Islet precursor cell (in vitro differentiated cells): ENCODE measurements around the gene SRSF4.
"Not testable (repeated sequence)": the region's sequence is repeated elsewhere in the genome, so short reads cannot be mapped to it uniquely, and the experiment has no call there.

ENCODE experiments used
- DNase-seq: peaks from one replicate; pipeline ENCODE4 v3.0.0-alpha.2; 2018

SRSF4 gene

GRCh38 chr1:29162476-29163138, 19.1 kb downstream of the SRSF4 start:
- no peak for DNase-seq

DNA sequence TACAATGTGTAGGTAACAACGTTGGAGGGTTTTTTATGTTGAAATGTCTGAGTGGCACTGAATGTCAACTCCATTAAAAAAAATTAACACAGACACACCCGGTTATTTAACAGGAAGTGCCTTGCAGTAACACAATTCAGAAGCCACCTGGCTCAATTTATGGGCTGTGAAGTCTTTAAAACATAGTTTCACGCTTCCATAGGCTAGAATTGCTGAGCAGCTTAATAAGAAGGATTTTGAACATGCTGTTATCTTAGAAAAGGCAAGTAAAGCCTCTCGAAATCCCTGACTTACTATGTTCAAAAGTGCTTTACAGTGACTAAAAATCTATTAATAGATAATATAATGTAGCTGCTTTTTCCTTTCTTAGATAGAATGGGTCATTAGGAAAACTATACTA, 19.7 kb downstream of the SRSF4 start:
- DNase-seq: no peak

GRCh38 chr1:29159773-29160172, 21.9 kb downstream of the SRSF4 start:
- DNase-seq: no peak

DNA sequence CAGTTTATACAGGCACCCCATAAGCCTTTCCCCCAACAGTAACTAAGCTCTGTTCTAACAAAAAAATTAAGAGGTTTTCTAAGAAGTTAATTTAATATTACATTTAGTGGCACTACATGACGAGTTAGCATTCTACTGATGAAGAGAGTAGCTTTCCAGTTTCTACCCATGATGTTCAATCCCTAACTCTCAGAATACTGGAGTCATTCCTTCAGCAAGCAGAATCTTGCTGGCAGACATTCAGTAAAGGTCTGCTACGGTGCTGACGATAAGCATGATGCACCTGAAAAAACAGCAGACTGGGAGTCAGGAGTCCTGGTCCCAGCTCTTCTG, 24.5 kb downstream of the SRSF4 start:
- no peak for DNase-seq

DNA sequence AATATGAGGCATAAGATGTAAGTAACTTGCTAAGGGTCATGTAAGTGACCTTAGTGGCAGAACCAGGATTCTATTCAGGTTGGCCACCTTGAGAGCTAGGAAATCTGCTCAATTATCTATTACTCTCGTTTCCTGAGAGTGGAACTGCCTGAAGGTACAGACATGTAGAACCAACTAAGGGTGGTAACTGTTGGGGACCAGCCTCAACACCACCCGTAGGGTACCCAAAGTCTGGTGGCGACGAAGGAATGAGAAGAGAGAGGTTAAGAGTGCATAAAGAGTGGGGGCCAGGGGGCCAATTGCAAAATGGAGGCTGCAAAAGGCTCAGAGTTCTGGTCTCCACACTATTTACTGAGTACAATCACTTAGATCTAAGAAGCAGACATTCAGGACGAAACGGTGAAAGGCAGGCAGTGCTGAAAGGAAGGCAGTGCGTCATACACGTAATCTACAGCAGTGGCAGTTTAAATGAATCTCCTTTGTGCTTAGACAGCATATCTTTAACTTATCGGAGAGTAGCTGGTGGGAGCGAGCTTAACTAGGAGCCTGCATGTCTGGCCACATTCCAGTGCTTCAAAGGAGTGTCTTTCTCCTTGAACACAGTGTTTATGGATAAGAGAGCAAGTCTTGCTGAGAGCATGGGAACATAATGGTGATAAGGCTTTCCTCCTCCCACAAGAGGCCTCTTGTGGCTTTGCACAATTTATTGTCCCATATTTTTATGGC, 25.0 kb downstream of the SRSF4 start:
- peak; percentile 95 for DNase-seq

GRCh38 chr1:29152046-29152805, 29.5 kb downstream of the SRSF4 start:
- no peak for DNase-seq

GRCh38 chr1:29150346-29150745, 31.4 kb downstream of the SRSF4 start:
- DNase-seq: not testable (repeated sequence)

GRCh38 chr1:29148656-29149491, 32.8 kb downstream of the SRSF4 start:
- DNase-seq: no peak

DNA sequence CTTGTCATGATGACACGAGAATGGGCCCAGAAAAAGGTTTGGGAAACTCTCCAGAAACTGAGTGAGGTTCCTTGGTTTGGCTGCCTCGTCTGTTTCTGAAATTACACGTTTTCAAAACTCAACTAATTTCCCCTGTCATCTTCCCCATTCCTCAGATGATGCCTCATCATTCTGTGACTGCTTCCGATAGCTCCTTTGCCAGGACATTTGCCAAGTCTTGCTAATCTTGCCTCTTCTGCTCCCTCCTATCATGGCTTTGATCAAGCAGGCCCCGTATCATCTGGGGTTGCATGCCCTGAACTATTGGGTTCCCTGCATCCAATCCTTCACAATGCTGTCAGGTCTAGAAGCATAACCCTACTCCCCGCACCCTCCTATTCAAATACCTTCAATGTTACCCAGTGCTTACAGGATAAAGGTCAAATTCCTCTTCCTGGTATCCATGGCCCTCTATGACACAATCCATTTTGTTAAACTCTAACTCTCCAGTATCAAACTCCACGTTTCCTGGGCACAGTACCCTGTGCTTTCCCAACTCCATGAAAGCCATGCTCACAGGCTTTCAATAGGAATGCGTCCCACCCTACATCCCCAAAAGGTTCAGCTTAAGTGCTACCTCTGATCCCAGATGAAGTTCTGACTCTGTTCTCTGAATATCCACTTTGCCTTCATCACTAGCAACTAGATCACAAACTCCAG, 35.8 kb downstream of the SRSF4 start:
- no peak for DNase-seq

- DNase-seq: no peak
Observed at GRCh38 chr1:29144178-29144577, 37.5 kb downstream of the SRSF4 start.

DNA sequence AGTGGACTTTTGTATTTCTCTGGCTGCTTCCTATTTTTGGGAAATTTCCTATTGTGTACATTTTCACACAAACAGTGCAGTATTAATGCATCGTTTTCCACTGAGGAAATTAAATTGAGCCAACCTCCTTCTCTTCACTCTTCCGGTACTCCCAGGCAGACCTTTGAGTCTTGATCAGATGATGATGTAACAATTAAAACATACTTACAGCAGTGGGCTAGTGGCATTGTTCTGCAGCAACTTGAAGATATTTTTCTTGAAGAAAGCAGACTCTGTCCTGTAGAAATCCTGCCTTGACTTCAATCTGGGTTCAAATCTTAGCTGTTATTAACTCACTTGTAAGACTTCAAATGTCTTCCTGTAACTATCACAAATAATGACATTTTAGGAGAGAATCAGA, 39.0 kb downstream of the SRSF4 start:
- no peak for DNase-seq

- DNase-seq: peak; percentile 50
Observed at GRCh38 chr1:29136391-29136915, 45.2 kb downstream of the SRSF4 start.

DNA sequence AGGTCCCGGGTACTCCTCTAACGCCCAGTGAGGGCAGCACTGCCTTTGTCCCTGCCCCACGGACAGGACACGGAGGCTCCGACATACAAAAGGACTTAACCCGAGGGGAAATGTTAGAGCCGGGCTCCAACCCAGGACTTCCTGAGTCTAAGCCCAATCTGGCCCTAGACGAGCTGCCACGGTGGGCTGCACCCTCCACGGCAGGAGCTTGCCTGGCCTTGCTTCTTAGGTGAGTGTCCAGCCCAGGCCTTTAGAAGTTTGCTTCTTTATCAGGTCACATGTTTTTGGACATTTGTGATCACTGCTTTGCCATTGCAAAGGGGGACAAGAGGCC, 47.0 kb downstream of the SRSF4 start:
- peak; percentile 52 for DNase-seq

- DNase-seq: no peak
Observed at GRCh38 chr1:29133861-29134694, 47.6 kb downstream of the SRSF4 start.

GRCh38 chr1:29131056-29131455, 50.6 kb downstream of the SRSF4 start:
- DNase-seq: not testable (repeated sequence)

GRCh38 chr1:29129916-29130315, 51.8 kb downstream of the SRSF4 start:
- DNase-seq: no peak

DNA sequence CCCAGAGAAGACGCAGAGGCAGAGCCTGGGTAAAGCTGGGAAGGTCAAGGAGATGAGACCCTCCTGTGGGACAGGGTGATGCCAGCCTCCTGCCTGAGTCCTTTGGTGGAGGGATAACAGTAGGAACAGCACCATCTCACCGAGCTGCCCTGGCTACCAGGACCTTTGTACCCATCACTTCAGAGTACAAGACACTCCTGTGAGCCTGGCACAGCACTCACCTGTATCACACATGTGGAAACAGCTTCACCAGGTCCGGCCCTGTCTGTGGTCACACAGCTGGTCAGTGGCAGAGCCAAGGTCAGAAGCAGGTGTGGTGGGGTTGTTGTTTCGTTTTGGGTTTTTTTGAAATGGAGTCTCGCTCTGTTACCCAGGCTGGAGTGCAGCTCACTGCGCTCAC, 53.0 kb downstream of the SRSF4 start:
- DNase-seq: no peak

GRCh38 chr1:29126198-29126597, 55.5 kb downstream of the SRSF4 start:
- DNase-seq: no peak

DNA sequence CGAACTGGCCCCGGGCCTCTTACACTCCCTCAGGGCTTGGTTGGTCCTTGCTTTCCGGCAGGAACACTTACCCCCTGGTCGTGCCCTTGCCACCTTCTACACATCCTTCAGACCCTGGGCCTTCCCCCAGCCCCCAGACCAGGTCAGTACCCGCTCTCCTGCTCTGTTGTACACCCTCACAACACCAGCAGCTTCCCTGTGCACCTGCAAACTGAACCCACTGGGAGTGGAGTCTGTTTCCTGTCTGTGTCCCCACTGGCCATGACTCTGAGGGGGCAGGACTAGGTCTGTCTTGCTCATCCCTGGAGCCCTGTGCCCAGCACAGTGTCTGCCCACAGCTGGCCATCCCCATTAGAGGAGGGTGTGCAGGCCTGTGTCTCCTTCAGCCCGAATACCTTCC, 55.9 kb downstream of the SRSF4 start:
- DNase-seq: no peak

DNA sequence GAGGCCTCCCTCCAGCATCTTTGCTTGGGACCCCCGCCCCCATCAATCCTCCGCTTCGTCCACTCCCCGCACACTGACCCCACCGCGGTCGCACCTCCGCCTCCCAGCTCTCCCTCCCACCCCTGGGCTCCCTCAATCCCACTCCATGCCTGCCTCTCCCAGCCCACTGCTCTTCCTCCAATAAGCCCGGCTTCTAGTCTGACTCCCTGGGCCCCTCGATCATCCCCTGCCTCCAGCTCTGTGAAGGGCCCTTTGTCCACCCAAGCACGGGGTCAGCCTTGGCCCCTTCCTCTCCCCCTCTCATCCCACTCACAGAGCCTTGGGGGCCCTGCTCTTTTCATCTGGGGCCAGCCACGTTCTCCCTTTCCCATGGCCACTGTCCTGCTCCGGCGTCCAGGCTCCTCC, 56.5 kb downstream of the SRSF4 start:
- DNase-seq: peak; percentile 55
